HG02623 (cell line): ENCODE data around the gene CYP1A2.

ENCODE experiments used
- ATAC-seq: cut with Tn5 transposase; IDR thresholded peaks from one replicate; pipeline ENCODE4 v1.9.1; 2021; ENCODE audit warnings: moderate library complexity; ENCODE audit not compliant: unreplicated experiment

CYP1A2 gene

DNA sequence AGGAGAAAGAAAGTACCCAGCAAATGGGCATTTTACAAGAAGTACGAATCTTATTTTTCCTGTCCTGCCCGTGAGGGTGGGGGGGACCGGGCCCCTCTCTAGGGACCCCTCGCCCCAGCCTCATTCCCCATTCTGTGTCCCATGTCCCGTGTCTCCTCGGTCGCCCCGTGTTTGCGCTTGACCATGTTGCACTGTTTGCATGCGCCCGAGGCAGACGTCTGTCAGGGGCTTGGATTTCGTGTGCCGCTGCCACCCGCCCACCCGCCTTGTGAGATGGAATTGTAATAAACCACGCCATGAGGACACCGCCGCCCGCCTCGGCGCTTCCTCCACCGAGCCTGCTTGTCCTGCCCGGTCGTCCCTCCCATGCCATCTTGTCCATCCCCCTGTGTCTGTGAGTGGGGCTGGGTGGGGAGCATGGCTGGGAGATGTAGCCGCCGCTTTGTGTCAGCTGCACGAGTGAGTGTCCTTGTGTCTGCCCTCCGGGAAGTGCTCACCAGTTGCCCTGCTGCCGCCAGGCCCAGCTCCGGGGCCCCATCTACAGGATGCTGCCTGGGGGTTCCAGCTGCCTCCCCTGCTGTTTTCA is 54.3 kb downstream of the CYP1A2 start:
- no peak for ATAC-seq

- ATAC-seq, result no peak
Measured at GRCh38 chr15:74804935-74805334, 56.3 kb downstream of the CYP1A2 start.
